Kidney (tissue), 14 donors: ENCODE results near the gene RTEL1. TPM values are rescaled to one million over a fixed set of nuclear protein-coding genes. Genes with fewer than 3 reads are reported as not detected.
"Not testable (repeated sequence)": the region's sequence is repeated elsewhere in the genome, so short reads cannot be mapped to it uniquely, and the experiment has no call there.

Source experiments
- DNase-seq, 5 donors: peaks; one replicate each; pipeline ENCODE4 v3.0.0-alpha.2; 2013 to 2020
- FAIRE-seq: peaks from 2 replicates; lab custom pipeline; 2012; peaks lifted over from hg19 to GRCh38; lab: Jason Lieb, UNC
- H3K27ac ChIP-seq, 2 donors: one replicate each; pipeline ENCODE4 v1.7.0; 2013; ENCODE audit warnings: low read depth in 2 of 2, low read length in 2 of 2, inconsistent platforms in 1 of 2
- H3K27me3 ChIP-seq: one replicate; pipeline ENCODE4 v1.7.1; 2013; ENCODE audit warnings: low read length, inconsistent platforms; ENCODE audit not compliant: control insufficient read depth, insufficient read depth
- H3K36me3 ChIP-seq, 3 donors: one replicate each; pipeline versions ENCODE4 v1.7.0 to v1.7.1; 2013; ENCODE audit warnings: low read length in 3 of 3, control low read depth in 1 of 3, inconsistent platforms in 1 of 3; ENCODE audit not compliant: insufficient read depth in 3 of 3, control insufficient read depth in 2 of 3
- H3K4me1 ChIP-seq, 3 donors: one replicate each; pipeline versions ENCODE4 v1.7.0 to v1.7.1; 2013; ENCODE audit warnings: low read length in 3 of 3, inconsistent platforms in 1 of 3, low read depth in 1 of 3; ENCODE audit not compliant: control insufficient read depth in 2 of 3, insufficient read depth in 2 of 3
- H3K4me3 ChIP-seq, 3 donors: one replicate each; pipeline versions ENCODE4 v1.7.0 to v1.8.1; 2013; ENCODE audit warnings: low read length in 3 of 3, control low read depth in 1 of 3, inconsistent platforms in 1 of 3
- H3K9ac ChIP-seq, 3 donors: one replicate each; pipeline versions ENCODE4 v1.7.0 to v1.7.1; 2013; ENCODE audit warnings: low read length in 3 of 3, control low read depth in 1 of 3, inconsistent platforms in 1 of 3
- H3K9me3 ChIP-seq, 3 donors: one replicate each; pipeline versions ENCODE4 v1.7.0 to v1.7.1; 2013; ENCODE audit warnings: low read length in 3 of 3, control low read depth in 1 of 3, inconsistent platforms in 1 of 3; ENCODE audit not compliant: control insufficient read depth in 2 of 3, insufficient read depth in 1 of 3
- intact Hi-C: fragments of 100-400 bp; cut with DNase I; formaldehyde crosslinking; loops from one replicate; pipeline ENCODE4 v1.11.1; 2022
- polyA plus RNA-seq: library from polyadenylated mRNA; stranded (reverse); fragments of 350-450 nt; fragmentation: Illumina TruSeq; extraction: RNeasy Lipid Tissue Mini Kit (QIAGEN cat#74804); gene quantifications from one replicate; pipeline ENCODE4 v1.2.3, GENCODE V29; 2014; ENCODE audit warnings: low read depth, low replicate concordance; ENCODE audit not compliant: insufficient read depth
- total RNA-seq: library from RNA; stranded (reverse); fragmentation: NEBNext Ultra II Directional; extraction: Animal tissue kit (Norgen Biotek cat#: 25700); gene quantifications from one replicate; pipeline ENCODE4 v1.2.1, GENCODE V29; 2021
- TF ChIP-seq, protein P1 (sequence below): IDR thresholded peaks from 3 replicates; pipeline ENCODE4 v1.5.1; 2012; ENCODE audit warnings: mild to moderate bottlenecking, moderate library complexity, borderline replicate concordance; ENCODE audit not compliant: insufficient read depth; ENCODE audit errors: extremely low read depth
- donor health status: control.
- donor health status: control.
- donor health status: control.
- donor health status: control.
- donor health status: control.
- donor health status: DM: yes; HTN: yes; CAD: no.
- donor health status: Normal renal cell carcinoma (clear cell type).

Gene RTEL1
- total and polyA plus RNA-seq, 2 donors from 2014 or later: 5.3 to 37.7 TPM

DNA sequence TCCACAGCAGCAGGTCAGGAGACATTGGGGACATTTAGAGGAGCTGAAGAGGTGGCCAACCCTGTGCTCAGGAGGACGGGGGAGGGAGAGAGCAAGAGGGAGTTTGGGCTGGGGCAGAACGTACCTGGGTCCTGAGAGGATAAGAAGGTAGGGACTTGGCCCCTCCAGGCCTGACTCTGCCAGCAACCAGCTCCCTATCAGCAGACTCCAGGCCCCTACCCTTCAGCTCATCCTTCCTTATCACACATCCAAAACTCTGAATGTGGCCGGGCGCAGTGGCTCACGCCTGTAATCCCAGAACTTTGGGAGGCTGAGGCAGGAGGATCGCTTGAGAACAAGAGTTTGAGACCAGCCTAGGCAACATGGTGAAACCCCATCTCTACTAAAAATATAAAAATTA, 9.9 kb upstream of the RTEL1 start:
- FAIRE-seq (no peak), DNase-seq (no peak)
- intact Hi-C loops: no loop called here
- peaks cover 0 to 10% (median 0%) of the 10 kb centered on the region in 3 donors for H3K4me1 ChIP-seq
- H3K27me3 ChIP-seq: no peaks in the 10 kb centered on the region
- TF ChIP-seq, protein P1, sequence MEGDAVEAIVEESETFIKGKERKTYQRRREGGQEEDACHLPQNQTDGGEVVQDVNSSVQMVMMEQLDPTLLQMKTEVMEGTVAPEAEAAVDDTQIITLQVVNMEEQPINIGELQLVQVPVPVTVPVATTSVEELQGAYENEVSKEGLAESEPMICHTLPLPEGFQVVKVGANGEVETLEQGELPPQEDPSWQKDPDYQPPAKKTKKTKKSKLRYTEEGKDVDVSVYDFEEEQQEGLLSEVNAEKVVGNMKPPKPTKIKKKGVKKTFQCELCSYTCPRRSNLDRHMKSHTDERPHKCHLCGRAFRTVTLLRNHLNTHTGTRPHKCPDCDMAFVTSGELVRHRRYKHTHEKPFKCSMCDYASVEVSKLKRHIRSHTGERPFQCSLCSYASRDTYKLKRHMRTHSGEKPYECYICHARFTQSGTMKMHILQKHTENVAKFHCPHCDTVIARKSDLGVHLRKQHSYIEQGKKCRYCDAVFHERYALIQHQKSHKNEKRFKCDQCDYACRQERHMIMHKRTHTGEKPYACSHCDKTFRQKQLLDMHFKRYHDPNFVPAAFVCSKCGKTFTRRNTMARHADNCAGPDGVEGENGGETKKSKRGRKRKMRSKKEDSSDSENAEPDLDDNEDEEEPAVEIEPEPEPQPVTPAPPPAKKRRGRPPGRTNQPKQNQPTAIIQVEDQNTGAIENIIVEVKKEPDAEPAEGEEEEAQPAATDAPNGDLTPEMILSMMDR: no peak
- H3K27ac ChIP-seq: no peak overlapping the region
- H3K9ac ChIP-seq: no peak overlapping the region
- no peaks in the 10 kb centered on the region for H3K9me3 ChIP-seq
- H3K4me3 ChIP-seq: no peak overlapping the region
- H3K36me3 ChIP-seq: no peaks in the 10 kb centered on the region

DNA sequence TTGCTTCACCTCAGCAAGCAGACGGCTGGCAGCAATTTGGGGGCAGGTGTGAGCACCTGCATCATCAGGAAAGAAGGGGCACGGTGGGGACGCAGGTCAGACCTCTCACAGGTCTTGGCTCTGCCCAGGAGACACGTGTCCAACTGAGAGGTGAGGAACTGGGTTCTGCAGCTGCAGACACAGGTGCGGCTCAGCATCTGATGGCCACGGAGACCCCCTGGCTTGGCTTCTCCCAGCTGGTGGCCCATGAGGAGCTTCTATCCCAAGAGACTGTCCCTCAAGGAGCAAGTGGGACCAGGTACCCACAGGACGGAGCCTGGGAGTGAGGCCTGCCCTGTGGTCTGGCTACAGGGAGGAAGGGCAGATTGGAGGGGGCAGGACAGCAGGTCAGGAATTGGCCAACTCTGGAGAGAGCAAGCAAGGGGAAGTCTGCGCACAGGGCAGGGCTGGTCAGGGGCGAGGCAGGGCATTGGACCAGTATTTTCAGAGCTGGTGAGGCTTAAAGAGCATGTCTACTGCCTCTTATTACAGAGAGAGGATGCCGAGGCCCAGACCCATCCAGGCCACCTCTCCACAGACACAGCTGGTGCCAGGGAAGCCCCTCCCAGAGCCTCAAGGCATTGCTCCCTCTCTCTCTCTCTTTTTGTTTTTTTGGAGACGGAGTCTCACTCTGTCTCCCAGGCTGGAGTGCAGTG, 9.1 kb upstream of the RTEL1 start:
- H3K9me3 ChIP-seq: no peaks in the 10 kb centered on the region
- no peaks in the 10 kb centered on the region for H3K36me3 ChIP-seq
- no peak for FAIRE-seq
- no peak overlapping the region for H3K4me3 ChIP-seq
- H3K27ac ChIP-seq: no peak overlapping the region
- no peak for DNase-seq
- H3K9ac ChIP-seq: no peak overlapping the region
- peaks cover 0 to 12% (median 5%) of the 10 kb centered on the region in 3 donors for H3K4me1 ChIP-seq
- no peaks in the 10 kb centered on the region for H3K27me3 ChIP-seq
- intact Hi-C loops: no loop called here
- TF ChIP-seq, protein P1: no peak

DNA sequence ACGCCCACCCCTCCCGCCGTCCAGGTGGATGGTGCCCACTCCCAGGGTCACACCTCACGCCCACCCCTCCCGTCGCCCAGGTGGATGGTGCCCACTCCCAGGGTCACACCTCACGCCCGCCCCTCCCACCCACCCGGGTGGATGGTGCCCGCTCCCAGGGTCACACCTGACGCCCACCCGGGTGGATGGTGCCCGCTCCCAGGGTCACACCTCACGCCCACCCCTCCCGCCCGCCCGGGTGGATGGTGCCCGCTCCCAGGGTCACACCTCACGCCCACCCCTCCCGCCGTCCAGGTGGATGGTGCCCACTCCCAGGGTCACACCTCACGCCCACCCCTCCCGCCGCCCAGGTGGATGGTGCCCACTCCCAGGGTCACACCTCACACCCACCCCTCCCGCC, 7.6 kb upstream of the RTEL1 start:
- H3K4me1 ChIP-seq: peaks cover 0 to 17% (median 5%) of the 10 kb centered on the region in 3 donors
- H3K4me3 ChIP-seq, H3K27me3 ChIP-seq, intact Hi-C loops, H3K9me3 ChIP-seq, DNase-seq, H3K27ac ChIP-seq, H3K9ac ChIP-seq, H3K36me3 ChIP-seq, FAIRE-seq: not testable (repeated sequence)

DNA sequence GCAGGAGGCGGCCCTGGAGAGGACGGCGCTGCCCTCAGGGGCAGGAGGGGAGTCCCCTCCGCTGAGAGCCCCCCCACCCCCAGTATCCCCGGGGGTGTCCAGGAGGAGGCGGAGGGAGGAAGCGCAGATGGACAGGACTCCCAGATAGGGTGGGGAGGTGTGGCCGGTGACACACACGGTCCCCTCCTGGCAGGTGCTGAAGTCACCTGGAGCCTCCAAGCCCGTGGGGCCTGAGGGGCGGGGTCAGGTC, 6.2 kb upstream of the RTEL1 start:
- intact Hi-C loops: no loop called here
- no peak overlapping the region for H3K4me3 ChIP-seq
- peaks cover 0 to 17% (median 5%) of the 10 kb centered on the region in 3 donors for H3K4me1 ChIP-seq
- TF ChIP-seq, protein P1: no peak
- DNase-seq: peak in 1 of 5 donors; percentile 87
- no peak overlapping the region for H3K27ac ChIP-seq
- no peak overlapping the region for H3K9ac ChIP-seq
- no peak for FAIRE-seq
- H3K27me3 ChIP-seq: no peaks in the 10 kb centered on the region
- H3K9me3 ChIP-seq: no peaks in the 10 kb centered on the region
- H3K36me3 ChIP-seq: no peaks in the 10 kb centered on the region
